Endothelial cell of umbilical vein (primary cell): ENCODE results near the gene COG2. TPM values are rescaled to one million over a fixed set of nuclear protein-coding genes. Genes with fewer than 3 reads are reported as not detected.

Experiments used
- BruUV-seq: library from RNA; stranded (reverse); fragments of 400-500 nt; replicated peaks from 2 replicates; lab custom pipeline; 2021; lab: Mats Ljungman, UMichigan
- CTCF ChIA-PET: fragments of 300-600, 350-600 bp; sonication (Branson Sonifier 250); formaldehyde crosslinking; loops from one replicate; lab custom pipeline; 2021; ENCODE audit warnings: antibody characterized with exemption, inconsistent platforms; lab: Charles Lee
- POLR2A ChIA-PET: fragments of 300-600, 350-600 bp; sonication (Branson Sonifier 250); formaldehyde crosslinking; loops from one replicate; lab custom pipeline; 2021; ENCODE audit warnings: antibody characterized with exemption, inconsistent platforms; lab: Charles Lee
- DNase-seq: peaks from one replicate; pipeline ENCODE4 v3.0.0-alpha.2; 2011; ENCODE audit warnings: low read depth, low spot score
- FAIRE-seq: peaks from 2 replicates; lab custom pipeline; 2011; peaks lifted over from hg19 to GRCh38; lab: Jason Lieb, UNC
- H2AFZ ChIP-seq: 2 replicates; pipeline ENCODE4 v1.6.0; 2012; ENCODE audit warnings: low read depth, low read length, control low read depth, inconsistent platforms
- H3K27ac ChIP-seq: 2 replicates; pipeline ENCODE4 v1.5.1; 2011; ENCODE audit warnings: low read depth, mild to moderate bottlenecking, control low read depth, low read length, moderate library complexity; ENCODE audit not compliant: insufficient read depth
- H3K27me3 ChIP-seq, 2 experiments: 2 replicates each; pipeline versions ENCODE4 v1.6.0 to v1.6.1; 2011; ENCODE audit warnings: low read length in 2 of 2, mixed read lengths in 1 of 2; ENCODE audit not compliant: control insufficient read depth in 2 of 2, insufficient read depth in 2 of 2
- H3K36me3 ChIP-seq, 2 experiments: 2 replicates in 1 of 2; 3 replicates in 1 of 2; pipeline ENCODE4 v1.5.1; 2011; ENCODE audit warnings: low read length in 2 of 2, mild to moderate bottlenecking in 1 of 2, moderate library complexity in 1 of 2; ENCODE audit not compliant: control insufficient read depth in 2 of 2, insufficient read depth in 2 of 2; ENCODE audit errors: extremely low read depth in 1 of 2
- H3K4me1 ChIP-seq: 3 replicates; pipeline ENCODE4 v1.5.1; 2011; ENCODE audit warnings: mild to moderate bottlenecking, low read length; ENCODE audit not compliant: control insufficient read depth, insufficient read depth; ENCODE audit errors: extremely low read depth
- H3K4me2 ChIP-seq: 2 replicates; pipeline ENCODE4 v1.6.1; 2011; ENCODE audit warnings: low read length, control low read depth, mixed read lengths; ENCODE audit not compliant: insufficient read depth
- H3K4me3 ChIP-seq, 3 experiments: fragments of 200-600 bp in 1 of 3; sonication (generic), shearing (Covaris generic) in 1 of 3; replicated peaks in 1 of 3; 2 replicates each; pipeline ENCODE4 v1.5.1; 2011 to 2016; ENCODE audit warnings: control low read depth in 3 of 3, low read length in 3 of 3, mild to moderate bottlenecking in 2 of 3, inconsistent platforms in 1 of 3, low read depth in 1 of 3, moderate library complexity in 1 of 3; ENCODE audit not compliant: insufficient read depth in 1 of 3
- H3K79me2 ChIP-seq: 2 replicates; pipeline ENCODE4 v1.6.0; 2012; ENCODE audit warnings: low read length, inconsistent platforms; ENCODE audit not compliant: control insufficient read depth, insufficient read depth
- H3K9ac ChIP-seq: replicated peaks from 2 replicates; pipeline ENCODE3; 2011; ENCODE audit warnings: low read length, control low read depth; ENCODE audit not compliant: insufficient read depth; ENCODE audit errors: extremely low read depth
- H3K9me1 ChIP-seq: replicated peaks from 3 replicates; pipeline ENCODE4 v1.6.0; 2011; ENCODE audit warnings: mild to moderate bottlenecking, low read length; ENCODE audit not compliant: control insufficient read depth, insufficient read depth; ENCODE audit errors: extremely low read depth
- H3K9me3 ChIP-seq: replicated peaks from 2 replicates; pipeline ENCODE4 v1.5.1; 2012; ENCODE audit warnings: low read length, inconsistent platforms; ENCODE audit not compliant: control insufficient read depth, insufficient read depth
- H4K20me1 ChIP-seq: replicated peaks from 2 replicates; pipeline ENCODE3; 2011; ENCODE audit warnings: mild to moderate bottlenecking, low read length; ENCODE audit not compliant: control insufficient read depth, insufficient read depth; ENCODE audit errors: extremely low read depth
- EZH2 ChIP-seq: IDR thresholded peaks from 2 replicates; pipeline ENCODE4 v1.6.1; 2012; ENCODE audit warnings: borderline replicate concordance, low read depth, mild to moderate bottlenecking, moderate library complexity, low read length, inconsistent platforms; ENCODE audit not compliant: severe bottlenecking
- GATA2 ChIP-seq: IDR thresholded peaks from 2 replicates; pipeline ENCODE4 v1.7.0; 2011; ENCODE audit warnings: low read depth, mild to moderate bottlenecking, moderate library complexity, mixed read lengths, low read length; ENCODE audit not compliant: insufficient read length, insufficient read depth
- MYC ChIP-seq: IDR thresholded peaks from one replicate; pipeline ENCODE4 v1.6.1; 2011; ENCODE audit warnings: mild to moderate bottlenecking, low read depth, low read length
- POLR2AphosphoS5 ChIP-seq: IDR thresholded peaks from 2 replicates; pipeline ENCODE4 v1.6.1; 2012; ENCODE audit warnings: low read depth, mild to moderate bottlenecking, control low read depth, low read length, moderate library complexity; ENCODE audit not compliant: insufficient read depth
- dilution Hi-C: fragments of 300-500 bp; cut with MboI; formaldehyde crosslinking; loops from one replicate; pipeline ENCODE4 v1.15.0; 2019; ENCODE audit warnings: low sequenced_read_pairs; ENCODE audit not compliant: extremely low pct_ligation_motif_present
- intact Hi-C: fragments of 100-400 bp; cut with micrococcal nuclease; formaldehyde crosslinking; loops from one replicate; pipeline ENCODE4 v1.10.0; 2022
- polyA plus RNA-seq, 4 experiments: library from polyadenylated mRNA; depleted of rRNA in 3 of 4; stranded (reverse) in 3 of 4; unstranded in 1 of 4; fragments of >200 nt; gene quantifications; 2 replicates each; pipeline versions ENCODE4 v1.2.1 to v1.2.3, GENCODE V29; 2011 to 2012; ENCODE audit warnings: missing spikeins in 1 of 4
- total RNA-seq: library from RNA; stranded (reverse); gene quantifications from 2 replicates; pipeline ENCODE4 v1.2.3, GENCODE V29; 2021
- TF ChIP-seq, protein P1 (sequence below), 2 donors: IDR thresholded peaks; 1 replicate in 1 of 2; 2 replicates in 1 of 2; pipeline ENCODE4 v1.5.1; 2011; ENCODE audit warnings: low read length in 2 of 2, mild to moderate bottlenecking in 2 of 2, moderate library complexity in 2 of 2, control low read depth in 1 of 2, inconsistent platforms in 1 of 2, low read depth in 1 of 2; ENCODE audit not compliant: insufficient read depth in 1 of 2; ENCODE audit errors: extremely low read depth in 1 of 2

The COG2 gene
- total and polyA plus RNA-seq, 2 donors (not counting 3 experiments of a cell fraction or from before 2014, with no cell fraction given): 7.6 to 24.2 TPM

DNA sequence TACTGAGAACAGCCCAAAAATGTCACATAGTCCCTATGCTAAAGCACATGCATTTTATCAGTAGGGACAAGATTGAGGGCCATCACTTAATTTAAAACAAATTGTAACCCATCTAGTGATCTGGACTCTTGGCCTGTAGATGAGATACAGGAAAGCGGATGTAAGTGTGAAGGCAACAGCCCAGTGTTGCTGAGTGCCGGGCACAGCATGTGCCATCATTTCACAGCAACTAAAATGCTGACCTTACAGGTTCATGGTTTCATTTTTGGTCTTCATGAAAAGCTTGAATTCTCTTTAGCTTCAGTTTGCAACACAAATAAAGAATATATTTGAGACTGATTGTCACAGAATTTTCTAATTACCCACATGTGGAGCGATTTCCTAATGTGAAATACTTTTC is 5.8 kb downstream of the COG2 start:
- BruUV-seq: no TSS peak
- Histone ChIP-seq H3K27me3 (no peaks in the 10 kb centered on the region), H2AFZ (no peak overlapping the region), H3K9me1 (no peaks in the 10 kb centered on the region), H3K9ac (no peak overlapping the region), H3K36me3 (no peaks in the 10 kb centered on the region), H4K20me1 (peaks cover 2% of the 10 kb centered on the region), H3K79me2 (peaks cover 63% of the 10 kb centered on the region), H3K4me3 (no peak overlapping the region), H3K9me3 (no peaks in the 10 kb centered on the region), H3K27ac (no peak overlapping the region), H3K4me2 (no peak overlapping the region), H3K4me1 (peaks cover 8% of the 10 kb centered on the region)
- ChIA-PET CTCF (no interaction called here), POLR2A (no interaction called here)
- DNase-seq (no peak), FAIRE-seq (no peak)
- dilution Hi-C loops (no loop called here), intact Hi-C loops (loop anchor here (5.0 kb wide), 1 partner anchor 1991 kb away; no protein-coding TSS in a partner anchor)
- no peak for TF ChIP-seq EZH2
- no peak for TF ChIP-seq MYC
- no peak for TF ChIP-seq POLR2AphosphoS5
- TF ChIP-seq, protein P1, sequence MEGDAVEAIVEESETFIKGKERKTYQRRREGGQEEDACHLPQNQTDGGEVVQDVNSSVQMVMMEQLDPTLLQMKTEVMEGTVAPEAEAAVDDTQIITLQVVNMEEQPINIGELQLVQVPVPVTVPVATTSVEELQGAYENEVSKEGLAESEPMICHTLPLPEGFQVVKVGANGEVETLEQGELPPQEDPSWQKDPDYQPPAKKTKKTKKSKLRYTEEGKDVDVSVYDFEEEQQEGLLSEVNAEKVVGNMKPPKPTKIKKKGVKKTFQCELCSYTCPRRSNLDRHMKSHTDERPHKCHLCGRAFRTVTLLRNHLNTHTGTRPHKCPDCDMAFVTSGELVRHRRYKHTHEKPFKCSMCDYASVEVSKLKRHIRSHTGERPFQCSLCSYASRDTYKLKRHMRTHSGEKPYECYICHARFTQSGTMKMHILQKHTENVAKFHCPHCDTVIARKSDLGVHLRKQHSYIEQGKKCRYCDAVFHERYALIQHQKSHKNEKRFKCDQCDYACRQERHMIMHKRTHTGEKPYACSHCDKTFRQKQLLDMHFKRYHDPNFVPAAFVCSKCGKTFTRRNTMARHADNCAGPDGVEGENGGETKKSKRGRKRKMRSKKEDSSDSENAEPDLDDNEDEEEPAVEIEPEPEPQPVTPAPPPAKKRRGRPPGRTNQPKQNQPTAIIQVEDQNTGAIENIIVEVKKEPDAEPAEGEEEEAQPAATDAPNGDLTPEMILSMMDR (IDR thresholded peaks at IDR 0.05; ENCODE audit: extremely low read depth in 1 of 2, insufficient read depth in 1 of 2, low read depth in 1 of 2, low read length in 2 of 2): no peak
- TF ChIP-seq GATA2: no peak

DNA sequence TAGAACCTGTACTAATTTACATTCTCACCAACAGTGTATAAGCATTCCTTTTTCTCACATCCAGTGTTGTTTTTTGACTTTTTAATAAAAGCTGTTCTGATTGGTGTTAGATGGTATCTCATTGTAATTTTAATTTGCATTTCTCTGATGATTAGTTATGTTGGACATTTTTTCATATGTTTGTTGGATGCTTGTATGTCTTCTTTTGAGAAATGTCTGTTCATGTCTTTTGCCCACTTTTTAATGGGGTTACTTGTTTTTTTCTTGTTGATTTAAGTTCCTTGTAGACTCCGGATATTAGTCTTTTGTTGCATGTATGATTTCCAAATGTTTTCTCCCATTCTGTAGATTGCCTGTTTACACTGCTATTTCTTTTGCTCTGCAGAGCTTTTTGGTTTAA is 8.0 kb downstream of the COG2 start:
- Histone ChIP-seq H3K9ac (no peak overlapping the region), H4K20me1 (peaks cover 2% of the 10 kb centered on the region), H3K9me3 (no peaks in the 10 kb centered on the region), H3K9me1 (no peaks in the 10 kb centered on the region), H3K4me1 (no peaks in the 10 kb centered on the region), H3K4me3 (no peak overlapping the region), H3K36me3 (no peaks in the 10 kb centered on the region), H2AFZ (no peak overlapping the region), H3K4me2 (no peak overlapping the region), H3K79me2 (peaks cover 50% of the 10 kb centered on the region), H3K27ac (no peak overlapping the region), H3K27me3 (no peaks in the 10 kb centered on the region)
- dilution Hi-C loops (no loop called here), intact Hi-C loops (no loop called here)
- BruUV-seq: no TSS peak
- TF ChIP-seq, protein P1 (IDR thresholded peaks at IDR 0.05; ENCODE audit: extremely low read depth in 1 of 2, insufficient read depth in 1 of 2, low read depth in 1 of 2, low read length in 2 of 2): no peak
- DNase-seq (no peak), FAIRE-seq (no peak)
- CTCF ChIA-PET: interaction anchor here (1.2 to 2.3 kb wide), 2 partner anchors 7 to 8 kb away, joined by 4 to 8 read pairs; partner anchors contain the start of gene COG2
- POLR2A ChIA-PET: no interaction called here
